ENCODE data around the gene ZNF385C.

DNA sequence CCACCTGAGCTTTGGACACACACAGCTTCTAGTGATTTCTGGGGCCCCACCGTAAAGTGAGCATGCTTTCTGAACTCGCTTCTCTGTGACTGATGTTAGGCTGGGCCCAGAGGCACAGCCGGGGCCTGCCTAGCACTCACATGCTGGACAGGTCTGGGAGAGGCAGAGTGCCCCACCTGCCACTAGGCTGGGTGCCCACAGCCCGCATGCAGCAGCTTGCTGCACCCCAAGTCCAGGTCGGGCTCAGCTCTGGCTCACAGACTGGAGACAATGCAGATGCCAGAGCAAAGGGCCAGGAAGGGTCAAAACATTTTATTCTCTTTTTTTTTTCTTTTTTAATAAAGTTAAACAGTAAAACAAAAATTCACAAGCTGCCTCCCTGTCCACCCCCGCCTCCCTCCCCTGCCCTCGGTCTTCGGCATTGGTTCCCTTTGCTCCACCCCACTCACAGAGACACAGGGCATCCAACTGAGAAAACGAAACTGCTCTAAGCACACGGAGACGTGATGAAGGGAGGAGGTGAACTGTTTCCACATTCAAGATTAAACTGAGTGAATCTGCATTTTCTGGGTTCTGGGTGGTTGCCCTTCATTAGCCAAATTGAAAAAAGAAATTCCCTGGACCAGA lies 122.0 kb downstream of the ZNF385C start:
- TF ChIP-seq POLR2A (IDR thresholded peaks at IDR 0.05; ENCODE audit: low read length) (no peak), NPAS2 (CRISPR knock-in tag; IDR thresholded peaks at IDR 0.05; ENCODE audit: borderline replicate concordance) (no peak), PHF8 (IDR thresholded peaks at IDR 0.05; ENCODE audit: borderline replicate concordance, low read depth) (no peak), JUN (IDR thresholded peaks at IDR 0.05) (no peak), EP300 (IDR thresholded peaks at IDR 0.05) (no peak), HOXB5 (CRISPR knock-in tag; IDR thresholded peaks at IDR 0.05) (no peak)
- TF ChIP-seq, protein P1, sequence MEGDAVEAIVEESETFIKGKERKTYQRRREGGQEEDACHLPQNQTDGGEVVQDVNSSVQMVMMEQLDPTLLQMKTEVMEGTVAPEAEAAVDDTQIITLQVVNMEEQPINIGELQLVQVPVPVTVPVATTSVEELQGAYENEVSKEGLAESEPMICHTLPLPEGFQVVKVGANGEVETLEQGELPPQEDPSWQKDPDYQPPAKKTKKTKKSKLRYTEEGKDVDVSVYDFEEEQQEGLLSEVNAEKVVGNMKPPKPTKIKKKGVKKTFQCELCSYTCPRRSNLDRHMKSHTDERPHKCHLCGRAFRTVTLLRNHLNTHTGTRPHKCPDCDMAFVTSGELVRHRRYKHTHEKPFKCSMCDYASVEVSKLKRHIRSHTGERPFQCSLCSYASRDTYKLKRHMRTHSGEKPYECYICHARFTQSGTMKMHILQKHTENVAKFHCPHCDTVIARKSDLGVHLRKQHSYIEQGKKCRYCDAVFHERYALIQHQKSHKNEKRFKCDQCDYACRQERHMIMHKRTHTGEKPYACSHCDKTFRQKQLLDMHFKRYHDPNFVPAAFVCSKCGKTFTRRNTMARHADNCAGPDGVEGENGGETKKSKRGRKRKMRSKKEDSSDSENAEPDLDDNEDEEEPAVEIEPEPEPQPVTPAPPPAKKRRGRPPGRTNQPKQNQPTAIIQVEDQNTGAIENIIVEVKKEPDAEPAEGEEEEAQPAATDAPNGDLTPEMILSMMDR (IDR thresholded peaks at IDR 0.05): no peak
